HepG2 (cell line): ENCODE results near the gene BICRAL. TPM values are rescaled to one million over a fixed set of nuclear protein-coding genes. Genes with fewer than 3 reads are reported as not detected.

Experiments
- ATAC-seq: fragments of 200-7000 bp; cut with Tn5 transposase; 3 replicates; pipeline ENCODE4 v1.9.1; 2020; ENCODE audit warnings: mild to moderate bottlenecking, moderate library complexity
- BruUV-seq: library from RNA; stranded (reverse); fragments of 400-500 nt; replicated peaks from 2 replicates; lab custom pipeline; 2021; lab: Mats Ljungman, UMichigan
- CTCF ChIA-PET: fragments of 300-600 bp; formaldehyde crosslinking; extraction: SDS; loops from one replicate; lab custom pipeline; 2021; ENCODE audit warnings: low total read pairs, inconsistent platforms, low intra/inter-chr PET ratio; lab: Yijun Ruan, JAX
- POLR2A ChIA-PET: fragments of 350-600 bp; sonication (Branson Sonifier 250); formaldehyde crosslinking; loops from one replicate; lab custom pipeline; 2020; ENCODE audit warnings: antibody characterized with exemption, inconsistent platforms; lab: Yijun Ruan, JAX
- DNase-seq: peaks from one replicate; pipeline ENCODE4 v3.0.0-alpha.2; 2015; ENCODE audit warnings: low spot score
- FAIRE-seq: peaks from 3 replicates; lab custom pipeline; 2011; peaks lifted over from hg19 to GRCh38; lab: Jason Lieb, UNC
- H2AFZ ChIP-seq: one replicate; pipeline ENCODE4 v1.6.1; 2011; ENCODE audit warnings: low read length, inconsistent platforms
- H3K27ac ChIP-seq: fragments of 300-600 bp; 3 replicates; pipeline ENCODE4 v1.8.0; 2011; ENCODE audit warnings: mixed run types, mild to moderate bottlenecking, mixed read lengths, low read length, inconsistent platforms; ENCODE audit not compliant: insufficient read depth; ENCODE audit errors: extremely low read length
- H3K27me3 ChIP-seq, 2 experiments: fragments of 200-600 bp in 1 of 2; 2 replicates in 1 of 2; 3 replicates in 1 of 2; pipeline versions ENCODE4 v1.6.0 to v1.8.0; 2011; ENCODE audit warnings: low read length in 2 of 2, mild to moderate bottlenecking in 2 of 2, moderate library complexity in 2 of 2, inconsistent platforms in 1 of 2; ENCODE audit not compliant: insufficient read depth in 2 of 2, control insufficient read depth in 1 of 2
- H3K36me3 ChIP-seq, 2 experiments: fragments of 200-600 bp in 1 of 2; replicated peaks in 1 of 2; 2 replicates in 1 of 2; 3 replicates in 1 of 2; pipeline versions ENCODE4 v1.5.1 to v1.8.0; 2011; ENCODE audit warnings: low read length in 2 of 2, inconsistent platforms in 1 of 2; ENCODE audit not compliant: insufficient read depth in 2 of 2, control insufficient read depth in 1 of 2
- H3K4me1 ChIP-seq: 2 replicates; pipeline ENCODE4 v1.5.1; 2012; ENCODE audit warnings: low read length, inconsistent platforms; ENCODE audit not compliant: insufficient read depth
- H3K4me2 ChIP-seq: 2 replicates; pipeline ENCODE4 v1.6.0; 2011; ENCODE audit warnings: low read depth, low read length, inconsistent platforms
- H3K4me3 ChIP-seq, 3 experiments: fragments of 200-600 bp in 1 of 3; sonication (generic), shearing (Covaris generic) in 1 of 3; replicated peaks in 1 of 3; 2 replicates each; pipeline ENCODE4 v1.5.1; 2011 to 2016; ENCODE audit warnings: low read length in 3 of 3, inconsistent platforms in 2 of 3, low read depth in 2 of 3, mild to moderate bottlenecking in 2 of 3, control low read depth in 1 of 3, mixed read lengths in 1 of 3; ENCODE audit not compliant: insufficient read depth in 1 of 3
- H3K79me2 ChIP-seq: one replicate; pipeline ENCODE4 v1.6.1; 2011; ENCODE audit warnings: low read length, inconsistent platforms; ENCODE audit not compliant: insufficient read depth
- H3K9ac ChIP-seq: 2 replicates; pipeline ENCODE4 v1.6.0; 2011; ENCODE audit warnings: mild to moderate bottlenecking, low read depth, low read length, inconsistent platforms; ENCODE audit not compliant: insufficient read depth
- H3K9me3 ChIP-seq: 2 replicates; pipeline ENCODE4 v1.5.1; 2012; ENCODE audit warnings: mild to moderate bottlenecking, low read length
- H4K20me1 ChIP-seq: 2 replicates; pipeline ENCODE4 v1.6.0; 2011; ENCODE audit warnings: inconsistent platforms, mild to moderate bottlenecking, low read length, moderate library complexity; ENCODE audit not compliant: insufficient read depth
- AGO2 ChIP-seq: fragments of 200-400 bp; formaldehyde crosslinking; optimal IDR thresholded peaks from 2 replicates; pipeline ENCODE3; 2017; ENCODE audit warnings: mild to moderate bottlenecking, low read depth, low read length, moderate library complexity
- ATF1 ChIP-seq: IDR thresholded peaks from 2 replicates; pipeline ENCODE4 v1.6.1; 2016; ENCODE audit warnings: mild to moderate bottlenecking, control low read depth
- BHLHE40 ChIP-seq: IDR thresholded peaks from 2 replicates; pipeline ENCODE4 v1.6.1; 2011; ENCODE audit warnings: low read length, improper control_type of control experiment
- CBX2 ChIP-seq, 2 experiments: fragments of 200-600 bp in 1 of 2; sonication (generic); formaldehyde crosslinking in 1 of 2; IDR thresholded peaks; 2 replicates each; pipeline versions ENCODE4 v1.7.0 to v1.8.1; 2018 to 2022; ENCODE audit warnings: low read depth in 2 of 2, low read length in 1 of 2, mild to moderate bottlenecking in 1 of 2, missing genetic modification reagents in 1 of 2
- MIXL1 ChIP-seq: IDR thresholded peaks from 2 replicates; pipeline ENCODE4 v1.6.1; 2016
- NFKBIZ ChIP-seq: IDR thresholded peaks from 2 replicates; pipeline ENCODE4 v1.6.1; 2018; ENCODE audit warnings: missing genetic modification reagents, missing compliant biosample characterization
- TEF ChIP-seq: sonication (generic); formaldehyde crosslinking; IDR thresholded peaks from 2 replicates; pipeline ENCODE4 v1.5.0; 2020; ENCODE audit warnings: missing genetic modification reagents
- ZNF207 ChIP-seq: fragments of 450-650 bp; IDR thresholded peaks from 2 replicates; pipeline ENCODE4 v1.6.1; 2016; ENCODE audit warnings: antibody characterized with exemption, borderline replicate concordance
- ZNF503 ChIP-seq: sonication (generic); formaldehyde crosslinking; IDR thresholded peaks from 2 replicates; pipeline ENCODE4 v1.4.0; 2020; ENCODE audit warnings: missing genetic modification reagents
- ZNF687 ChIP-seq: sonication (generic); formaldehyde crosslinking; IDR thresholded peaks from 2 replicates; pipeline ENCODE4 v1.5.1; 2020; ENCODE audit warnings: mild to moderate bottlenecking, missing genetic modification reagents, moderate library complexity
- ZNF850 ChIP-seq: sonication (generic); formaldehyde crosslinking; conservative IDR thresholded peaks from 2 replicates; pipeline ENCODE4 v1.9.0; 2021; ENCODE audit warnings: mild to moderate bottlenecking, missing genetic modification reagents
- WGBS: methylation state at CpG from one replicate; pipeline ENCODE4 v1.1.6; 2017; ENCODE audit warnings: low lambda C conversion rate; 5-methylcytosine and 5-hydroxymethylcytosine counted together
- in situ Hi-C: cut with HindIII; loops from 2 replicates; pipeline ENCODE4 v1.10.0; 2017; ENCODE audit warnings: low pct_unique_long_range_greater_than_20kb; ENCODE audit not compliant: extremely low pct_ligation_motif_present
- intact Hi-C: fragments of 100-400 bp; cut with micrococcal nuclease; formaldehyde crosslinking; loops from one replicate; pipeline ENCODE4 v1.10.0; 2022; ENCODE audit not compliant: unreplicated experiment
- polyA plus RNA-seq, 8 experiments: library from polyadenylated mRNA; depleted of rRNA in 3 of 8; stranded (reverse) in 7 of 8; unstranded in 1 of 8; fragments of >200 nt; fragmentation: Illumina TruSeq in 4 of 8; extraction: Trizol in 4 of 8; gene quantifications; 2 replicates each; pipeline versions ENCODE4 v1.2.1 to v1.2.3, GENCODE V29; 2011 to 2016; ENCODE audit warnings: low read depth in 4 of 8, missing spikeins in 1 of 8, mixed read lengths in 1 of 8; ENCODE audit not compliant: insufficient read depth in 1 of 8
- total RNA-seq, 5 experiments: library from RNA; depleted of rRNA; stranded (reverse); fragments of >200 nt; fragmentation: Illumina TruSeq; extraction: Trizol; gene quantifications; 2 replicates each; pipeline ENCODE4 v1.2.3, GENCODE V29; 2016; ENCODE audit warnings: low read depth in 1 of 5

BICRAL gene
- total and polyA plus RNA-seq, 2 of the 13 experiments (the other 11 are each of a cell fraction or from before 2014, with no cell fraction given) = 5.0 to 13.5 TPM

- ChIA-PET CTCF (no interaction called here), POLR2A (no interaction called here)
- Histone ChIP-seq H3K4me1 (peaks cover 7% of the 10 kb centered on the region), H3K9ac (no peak overlapping the region), H3K27me3 (no peaks in the 10 kb centered on the region), H3K27ac (no peak overlapping the region), H3K4me2 (no peak overlapping the region), H2AFZ (no peak overlapping the region)
- no TSS peak for BruUV-seq
- FAIRE-seq = no peak
- intact Hi-C loops = no loop called here
- TF ChIP-seq ATF1 (CRISPR knock-in tag) (0 out of 2 replicates have a peak, but pooled peaks have one; percentile 3), ZNF503 (CRISPR knock-in tag) (no peak)
- TF ChIP-seq, all 625 proteins: peak for 1
- in situ Hi-C loops = no loop called here
- 98% methylated on average over 10 of the region's 10 CpGs for WGBS
- Histone ChIP-seq H3K4me3 (no peak overlapping the region), H3K9me3 (no peaks in the 10 kb centered on the region), H3K79me2 (no peaks in the 10 kb centered on the region), H4K20me1 (no peaks in the 10 kb centered on the region), H3K36me3 (peaks cover 2 to 18% of the 10 kb centered on the region in 2 experiments; a peak in 4 of 5 replicates)
- ATAC-seq (no peak), DNase-seq (no peak)
Observed at GRCh38 chr6:42820512-42821340, 38.9 kb downstream of the BICRAL start.

GRCh38 chr6:42821341-42821668, 39.5 kb downstream of the BICRAL start:
- ATAC-seq (no peak), DNase-seq (no peak), FAIRE-seq (no peak)
- H3K4me2 ChIP-seq = no peak overlapping the region
- CTCF ChIA-PET = no interaction called here
- H4K20me1 ChIP-seq = no peaks in the 10 kb centered on the region
- no TSS peak for BruUV-seq
- no peaks in the 10 kb centered on the region for H3K27me3 ChIP-seq
- WGBS = 98% methylated on average over 3 of the region's 3 CpGs
- POLR2A ChIA-PET = no interaction called here
- in situ Hi-C loops = no loop called here
- no peak overlapping the region for H3K4me3 ChIP-seq
- H3K27ac ChIP-seq = no peak overlapping the region
- no peaks in the 10 kb centered on the region for H3K9me3 ChIP-seq
- no peak overlapping the region for H3K9ac ChIP-seq
- no peaks in the 10 kb centered on the region for H3K79me2 ChIP-seq
- H2AFZ ChIP-seq = no peak overlapping the region
- peaks cover under 1% of the 10 kb centered on the region; the same call in 1 of the 2 replicates for H3K4me1 ChIP-seq
- peaks cover 3 to 21% of the 10 kb centered on the region in 2 experiments; a peak in 4 of 5 replicates for H3K36me3 ChIP-seq
- intact Hi-C loops = no loop called here
- TF ChIP-seq ZNF207 (no peak), MIXL1 (CRISPR knock-in tag) (no peak), ZNF850 (CRISPR knock-in tag) (no peak), BHLHE40 (no peak), AGO2 (no peak), ZNF687 (CRISPR knock-in tag) (no peak), NFKBIZ (CRISPR knock-in tag) (no peak), CBX2 (IDR thresholded peaks at IDR 0.05; ENCODE audit: low read depth, low read length) (no peak), CBX2 (CRISPR knock-in tag; IDR thresholded peaks at IDR 0.05; ENCODE audit: low read depth) (no peak), TEF (CRISPR knock-in tag) (no peak)
